Neural progenitor cell (in vitro differentiated cells): ENCODE data around the gene ZNF106.

Source experiments
- EZH2phosphoT487 ChIP-seq: fragments of 200-600 bp; sonication (generic); IDR thresholded peaks from 2 replicates; pipeline ENCODE4 v1.6.1; 2017; ENCODE audit warnings: antibody characterized with exemption
- TF ChIP-seq, protein P1 (sequence below): fragments of 200-600 bp; sonication (generic); IDR thresholded peaks from 2 replicates; pipeline ENCODE4 v1.5.1; 2017; ENCODE audit warnings: antibody characterized with exemption, mild to moderate bottlenecking

DNA sequence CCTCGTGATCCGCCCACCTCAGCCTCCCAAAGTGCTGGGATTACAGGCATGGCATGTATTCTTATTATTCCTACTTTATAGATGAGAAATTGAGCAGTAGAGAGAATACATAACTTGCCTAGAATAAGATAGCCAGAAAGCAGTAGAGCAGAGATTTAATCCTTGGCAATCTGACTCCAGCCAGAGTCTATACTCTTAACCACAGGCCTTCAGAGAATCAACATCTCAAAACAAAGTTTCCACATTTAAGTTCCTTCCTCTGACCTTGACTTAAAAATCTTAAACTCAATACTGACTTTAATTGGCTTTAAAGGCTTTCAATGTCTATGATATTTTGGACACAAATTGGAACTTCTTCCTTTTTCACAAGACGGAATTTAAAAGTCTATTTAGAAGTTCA is 37.1 kb downstream of the ZNF106 start:
- TF ChIP-seq EZH2phosphoT487, result no peak
- TF ChIP-seq, protein P1, sequence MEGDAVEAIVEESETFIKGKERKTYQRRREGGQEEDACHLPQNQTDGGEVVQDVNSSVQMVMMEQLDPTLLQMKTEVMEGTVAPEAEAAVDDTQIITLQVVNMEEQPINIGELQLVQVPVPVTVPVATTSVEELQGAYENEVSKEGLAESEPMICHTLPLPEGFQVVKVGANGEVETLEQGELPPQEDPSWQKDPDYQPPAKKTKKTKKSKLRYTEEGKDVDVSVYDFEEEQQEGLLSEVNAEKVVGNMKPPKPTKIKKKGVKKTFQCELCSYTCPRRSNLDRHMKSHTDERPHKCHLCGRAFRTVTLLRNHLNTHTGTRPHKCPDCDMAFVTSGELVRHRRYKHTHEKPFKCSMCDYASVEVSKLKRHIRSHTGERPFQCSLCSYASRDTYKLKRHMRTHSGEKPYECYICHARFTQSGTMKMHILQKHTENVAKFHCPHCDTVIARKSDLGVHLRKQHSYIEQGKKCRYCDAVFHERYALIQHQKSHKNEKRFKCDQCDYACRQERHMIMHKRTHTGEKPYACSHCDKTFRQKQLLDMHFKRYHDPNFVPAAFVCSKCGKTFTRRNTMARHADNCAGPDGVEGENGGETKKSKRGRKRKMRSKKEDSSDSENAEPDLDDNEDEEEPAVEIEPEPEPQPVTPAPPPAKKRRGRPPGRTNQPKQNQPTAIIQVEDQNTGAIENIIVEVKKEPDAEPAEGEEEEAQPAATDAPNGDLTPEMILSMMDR, result no peak
